GM19023 (cell line): ENCODE results near the gene ARHGAP35.
"Not testable (repeated sequence)": the region's sequence is repeated elsewhere in the genome, so short reads cannot be mapped to it uniquely, and the experiment has no call there.

ENCODE experiments used
- ATAC-seq: cut with Tn5 transposase; IDR thresholded peaks from one replicate; pipeline ENCODE4 v1.9.1; 2021; ENCODE audit warnings: mild to moderate bottlenecking, moderate library complexity; ENCODE audit not compliant: unreplicated experiment

Gene ARHGAP35

GRCh38 chr19:46860846-46861690 lies at the start of gene ARHGAP35:
TSS of gene ARHGAP35 (plus strand) at chr19:46860997. CDS start at chr19:46918676, 57,679 bp downstream.
- peak; percentile 3 for ATAC-seq

- no peak for ATAC-seq
Observed at GRCh38 chr19:46812977-46813838, 47.6 kb upstream of the ARHGAP35 start.

- ATAC-seq: no peak
Observed at GRCh38 chr19:46813839-46814358, 46.9 kb upstream of the ARHGAP35 start.

GRCh38 chr19:46815833-46816627 lies 44.8 kb upstream of the ARHGAP35 start:
- no peak for ATAC-seq

- no peak for ATAC-seq
Observed at GRCh38 chr19:46818812-46819211, 42.0 kb upstream of the ARHGAP35 start.

- peak; percentile 52 for ATAC-seq
Observed at GRCh38 chr19:46821512-46822409, 39.0 kb upstream of the ARHGAP35 start.

GRCh38 chr19:46822410-46822787 lies 38.4 kb upstream of the ARHGAP35 start:
- ATAC-seq: not testable (repeated sequence)

- no peak for ATAC-seq
Observed at GRCh38 chr19:46823049-46823448, 37.7 kb upstream of the ARHGAP35 start.

GRCh38 chr19:46824890-46825730 lies 35.7 kb upstream of the ARHGAP35 start:
- no peak for ATAC-seq

- ATAC-seq: no peak
Observed at GRCh38 chr19:46825731-46826055, 35.1 kb upstream of the ARHGAP35 start.

- ATAC-seq: no peak
Observed at GRCh38 chr19:46828484-46828883, 32.3 kb upstream of the ARHGAP35 start.

- ATAC-seq: no peak
Observed at GRCh38 chr19:46830864-46831263, 29.9 kb upstream of the ARHGAP35 start.

- no peak for ATAC-seq
Observed at GRCh38 chr19:46834121-46834520, 26.7 kb upstream of the ARHGAP35 start.

- ATAC-seq: no peak
Observed at GRCh38 chr19:46834984-46835383, 25.8 kb upstream of the ARHGAP35 start.

GRCh38 chr19:46838160-46838559 lies 22.6 kb upstream of the ARHGAP35 start:
- no peak for ATAC-seq

- ATAC-seq: no peak
Observed at GRCh38 chr19:46839752-46840497, 20.9 kb upstream of the ARHGAP35 start.

- ATAC-seq: no peak
Observed at GRCh38 chr19:46840498-46840942, 20.3 kb upstream of the ARHGAP35 start.

GRCh38 chr19:46841458-46842083 lies 19.2 kb upstream of the ARHGAP35 start:
- ATAC-seq: no peak
